T-helper 2 cell treated with Interferon-gamma antibody and Interleukin-4, amounts not matched to agents 100 ng/mL and 5 ng/mL, for 36 hours (primary cell): Measurements from ENCODE around the gene GTF2H3. TPM values are rescaled to one million over a fixed set of nuclear protein-coding genes. Genes with fewer than 3 reads are reported as not detected.

ENCODE experiments used
- intact Hi-C: fragments of 100-400 bp; cut with micrococcal nuclease; formaldehyde crosslinking; loops from one replicate; pipeline ENCODE4 v1.15.1; 2023
- total RNA-seq: library from RNA; stranded (reverse); gene quantifications from 2 replicates; pipeline ENCODE4 v1.2.3, GENCODE V29; 2022

The GTF2H3 gene
- total RNA-seq, 1 donor from 2014 or later, result 49.6 TPM

DNA sequence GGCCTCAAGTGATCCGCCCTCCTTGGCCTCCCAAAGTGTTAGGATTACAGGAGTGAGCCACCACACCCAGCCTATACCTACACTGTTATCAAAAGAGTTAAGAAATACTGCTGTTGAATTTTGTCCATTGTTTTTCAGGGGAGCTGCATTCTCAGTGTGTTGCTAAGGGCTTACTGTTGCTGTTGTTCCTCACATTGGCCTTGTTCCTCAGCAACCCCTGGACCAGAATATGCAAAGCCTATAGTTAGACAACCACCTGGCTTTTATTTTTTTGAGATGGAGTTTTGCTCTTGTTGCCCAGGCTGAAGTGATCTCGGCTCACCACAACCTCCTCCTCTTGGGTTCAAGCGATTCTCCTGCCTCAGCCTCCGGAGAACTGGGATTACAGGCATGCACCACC, 73.8 kb downstream of the GTF2H3 start:
- intact Hi-C loops, result no loop called here

Other genes starting within 250 kb of the GTF2H3 start
- gene KMT5A, start 249.7 kb upstream of the GTF2H3 start, total RNA-seq, result 64.9 and 65.8 TPM in 2 replicates
- 7.1 and 7.5 TPM in 2 replicates for gene RILPL2, start 197.1 kb upstream of the GTF2H3 start, total RNA-seq
- 27.6 and 32.4 TPM in 2 replicates for gene SNRNP35, start 175.7 kb upstream of the GTF2H3 start, total RNA-seq
- gene RILPL1, start 100.1 kb upstream of the GTF2H3 start, total RNA-seq, result 0.70 and 1.2 TPM in 2 replicates
- 194 and 215 TPM in 2 replicates for gene TMED2, start 49.3 kb upstream of the GTF2H3 start, total RNA-seq
- 44.7 and 46.8 TPM in 2 replicates for gene DDX55, start 31.7 kb upstream of the GTF2H3 start, total RNA-seq
- 71.9 and 72.1 TPM in 2 replicates for gene EIF2B1, start 143 bp upstream of the GTF2H3 start, total RNA-seq
- 2.3 and 2.6 TPM in 2 replicates for gene TCTN2, start 37.3 kb downstream of the GTF2H3 start, total RNA-seq
- 57.8 and 61.0 TPM in 2 replicates for gene ATP6V0A2, start 78.5 kb downstream of the GTF2H3 start, total RNA-seq
- gene DNAH10, start 128.5 kb downstream of the GTF2H3 start, total RNA-seq, result 0.14 and 0.25 TPM in 2 replicates